Measurements from ENCODE around the gene ZNF581. TPM values are rescaled to one million over a fixed set of nuclear protein-coding genes. Genes with fewer than 3 reads are reported as not detected.

ZNF581 gene
- total RNA-seq, 3 donors from 2014 or later (not counting 1 experiment from before 2014, with no cell fraction given): 15.4 to 21.9 (median 19.0) TPM

- TF ChIP-seq CTCF (IDR thresholded peaks at IDR 0.05): peak; percentile 75
- Mint-ChIP-seq H3K27me3 (ENCODE audit: low read depth in 2 of 2) (no peaks in the 10 kb centered on the region), H3K27ac (peak overlapping the region; percentile 15 to 77), H3K4me1 (peaks cover 34 to 40% of the 10 kb centered on the region in 2 donors), H3K36me3 (no peaks in the 10 kb centered on the region), H3K4me3 (peak overlapping the region; percentile 11), H3K9me3 (no peaks in the 10 kb centered on the region)
- Histone ChIP-seq H3K4me1 (ENCODE audit: control insufficient read depth, insufficient read depth, low read length) (peaks cover 39% of the 10 kb centered on the region), H3K27ac (ENCODE audit: low read length) (no peak overlapping the region), H3K9me3 (ENCODE audit: control insufficient read depth, insufficient read depth, low read length) (no peaks in the 10 kb centered on the region), H3K4me3 (ENCODE audit: low read length) (no peak overlapping the region), H3K36me3 (ENCODE audit: control insufficient read depth, insufficient read depth, low read length) (no peaks in the 10 kb centered on the region), H3K27me3 (ENCODE audit: control insufficient read depth, insufficient read depth, low read length) (no peaks in the 10 kb centered on the region)
- intact Hi-C loops (cut with micrococcal nuclease): loop anchor here (10.0 kb wide), 1 partner anchor 172 kb away; no protein-coding TSS in a partner anchor
- 50% methylated on average over 2 of the region's 3 CpGs for WGBS (ENCODE audit: insufficient coverage)
- DNase-seq: peak; percentile 74 to 97
- ATAC-seq: peak; percentile 62 to 83 (median 63)
Observed at GRCh38 chr19:55632463-55632834, 11.0 kb upstream of the ZNF581 start.

DNA sequence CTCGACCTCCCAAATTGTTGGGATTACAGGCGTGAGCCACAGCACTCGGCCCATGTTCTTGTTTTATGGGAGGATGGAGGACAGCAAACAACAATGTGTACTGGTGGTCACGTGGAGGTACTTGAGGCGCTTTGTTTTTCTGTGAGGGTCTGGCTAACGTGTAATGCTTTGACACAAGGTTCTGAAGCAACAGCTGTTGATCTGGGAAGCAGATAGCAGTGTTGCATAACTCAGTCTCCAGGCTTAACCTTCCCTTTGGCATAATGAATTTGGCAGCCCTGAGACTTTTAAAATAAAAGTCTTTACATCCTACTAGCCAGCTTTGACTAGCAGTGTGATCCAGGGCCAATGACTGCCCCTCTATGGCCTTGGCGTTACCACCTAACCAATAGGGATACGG is 9.6 kb upstream of the ZNF581 start:
- Mint-ChIP-seq H3K9me3 (no peaks in the 10 kb centered on the region), H3K36me3 (no peaks in the 10 kb centered on the region), H3K27me3 (ENCODE audit: low read depth in 2 of 2) (no peaks in the 10 kb centered on the region), H3K4me1 (peaks cover 41 to 48% of the 10 kb centered on the region in 2 donors), H3K27ac (peak overlapping the region; percentile 100), H3K4me3 (no peak overlapping the region)
- DNase-seq (no peak), ATAC-seq (no peak)
- TF ChIP-seq CTCF (IDR thresholded peaks at IDR 0.05): no peak
- Histone ChIP-seq H3K9me3 (ENCODE audit: control insufficient read depth, insufficient read depth, low read length) (no peaks in the 10 kb centered on the region), H3K4me3 (ENCODE audit: low read length) (no peak overlapping the region), H3K4me1 (ENCODE audit: control insufficient read depth, insufficient read depth, low read length) (peaks cover 44% of the 10 kb centered on the region), H3K36me3 (ENCODE audit: control insufficient read depth, insufficient read depth, low read length) (no peaks in the 10 kb centered on the region), H3K27ac (ENCODE audit: low read length) (no peak overlapping the region), H3K27me3 (ENCODE audit: control insufficient read depth, insufficient read depth, low read length) (no peaks in the 10 kb centered on the region)
- intact Hi-C loops (cut with micrococcal nuclease): loop anchor here (10.0 kb wide), 1 partner anchor 171 kb away; no protein-coding TSS in a partner anchor
- 85% methylated on average over 8 of the region's 8 CpGs for WGBS (ENCODE audit: insufficient coverage)

- intact Hi-C loops (cut with micrococcal nuclease): loop anchor here (1.0 to 10.0 kb wide), 2 partner anchors 19 to 169 kb away; no protein-coding TSS in a partner anchor
Observed at GRCh38 chr19:55635334-55635717, 8.1 kb upstream of the ZNF581 start.

More at GRCh38 chr19:55635334-55635717, 8.1 kb upstream of the ZNF581 start:
- Histone ChIP-seq H3K27me3 (ENCODE audit: control insufficient read depth, insufficient read depth, low read length) (no peaks in the 10 kb centered on the region), H3K9me3 (ENCODE audit: control insufficient read depth, insufficient read depth, low read length) (no peaks in the 10 kb centered on the region), H3K4me3 (ENCODE audit: low read length) (peak overlapping the region; percentile 71), H3K36me3 (ENCODE audit: control insufficient read depth, insufficient read depth, low read length) (no peaks in the 10 kb centered on the region), H3K27ac (ENCODE audit: low read length) (peak overlapping the region; percentile 94), H3K4me1 (ENCODE audit: control insufficient read depth, insufficient read depth, low read length) (peaks cover 59% of the 10 kb centered on the region)
- no peak for TF ChIP-seq CTCF (IDR thresholded peaks at IDR 0.05)
- Mint-ChIP-seq H3K4me3 (peak overlapping the region; percentile 100), H3K4me1 (peaks cover 45 to 56% of the 10 kb centered on the region in 2 donors), H3K9me3 (no peaks in the 10 kb centered on the region), H3K27me3 (ENCODE audit: low read depth in 2 of 2) (no peaks in the 10 kb centered on the region), H3K27ac (peak overlapping the region; percentile 100), H3K36me3 (no peaks in the 10 kb centered on the region)
- peak in 1 of 2 donors; percentile 51 for DNase-seq
- peak in 1 of 3 donors; percentile 41 for ATAC-seq
- WGBS (ENCODE audit: insufficient coverage): 12% methylated on average over 9 of the region's 9 CpGs

Measured in natural killer cell (primary cell).